H1 (cell line): ENCODE data around the gene CELF4. TPM values are rescaled to one million over a fixed set of nuclear protein-coding genes. Genes with fewer than 3 reads are reported as not detected.

Experiments used
- BACH1 ChIP-seq: IDR thresholded peaks from 2 replicates; pipeline ENCODE4 v1.6.1; 2012; ENCODE audit warnings: low read length, improper control_type of control experiment
- EP300 ChIP-seq, 2 experiments: IDR thresholded peaks; 1 replicate in 1 of 2; 2 replicates in 1 of 2; pipeline ENCODE4 v1.6.1; 2011 to 2012; ENCODE audit warnings: low read depth in 2 of 2, low read length in 2 of 2, mild to moderate bottlenecking in 2 of 2, borderline replicate concordance in 1 of 2, inconsistent platforms in 1 of 2, moderate library complexity in 1 of 2
- JUN ChIP-seq: IDR thresholded peaks from 2 replicates; pipeline ENCODE4 v1.6.1; 2011; ENCODE audit warnings: low read depth, mild to moderate bottlenecking, improper control_type of control experiment, low read length
- POLR2A ChIP-seq, 2 experiments: IDR thresholded peaks; 1 replicate in 1 of 2; 2 replicates in 1 of 2; pipeline ENCODE4 v1.6.1; 2011; ENCODE audit warnings: low read depth in 2 of 2, low read length in 2 of 2, mild to moderate bottlenecking in 2 of 2; ENCODE audit errors: control extremely low read depth in 1 of 2
- RXRA ChIP-seq: IDR thresholded peaks from 2 replicates; pipeline ENCODE4 v1.6.1; 2011; ENCODE audit warnings: low read depth, mild to moderate bottlenecking, low read length, moderate library complexity; ENCODE audit not compliant: insufficient read depth
- polyA plus RNA-seq, 7 experiments: library from polyadenylated mRNA; depleted of rRNA in 3 of 7; stranded (reverse) in 5 of 7; unstranded in 2 of 7; fragments of >200 nt in 5 of 7; fragments of 200-250 nt in 2 of 7; gene quantifications; 1 replicate in 5 of 7; 2 replicates in 1 of 7; 4 replicates in 1 of 7; pipeline versions ENCODE4 v1.2.1 to v1.2.3, GENCODE V29; 2011 to 2013; ENCODE audit warnings: missing spikeins in 2 of 7, mixed read lengths in 2 of 7
- total RNA-seq: library from RNA; stranded (reverse); fragmentation: NEBNext Ultra II Directional; extraction: Animal tissue kit (Norgen Biotek cat#: 25700); gene quantifications from 2 replicates; pipeline ENCODE4 v1.2.1, GENCODE V29; 2021

CELF4 gene
- total and polyA plus RNA-seq, 2 of the 8 experiments (the other 6 are each of a cell fraction or from before 2014, with no cell fraction given) = 1.6 to 3.4 TPM

DNA sequence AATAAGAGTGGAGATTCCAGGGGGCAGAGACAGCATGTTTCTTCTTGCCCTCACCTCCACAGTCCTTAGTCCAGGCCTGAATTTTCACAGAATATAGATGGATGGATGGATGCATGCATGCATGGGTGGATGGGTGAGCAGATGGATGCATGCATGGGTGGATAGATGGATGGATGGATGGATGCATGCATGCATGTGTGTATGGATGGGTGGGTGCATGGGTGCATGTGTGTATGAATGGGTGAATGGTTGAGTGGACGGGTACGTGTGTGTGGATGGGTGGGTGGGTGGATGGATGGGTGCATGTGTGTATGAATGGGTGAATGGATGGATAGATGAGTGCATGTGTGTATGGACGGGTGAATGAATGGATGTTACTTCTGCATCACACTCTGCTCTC is 153.3 kb downstream of the CELF4 start (continued):
- TF ChIP-seq RXRA = no peak
- TF ChIP-seq EP300 (IDR thresholded peaks at IDR 0.05; ENCODE audit: borderline replicate concordance in 1 of 2, low read depth in 2 of 2, low read length in 2 of 2) = no peak
- no peak for TF ChIP-seq JUN
- no peak for TF ChIP-seq POLR2A (IDR thresholded peaks at IDR 0.05; ENCODE audit: control extremely low read depth in 1 of 2, low read depth in 2 of 2, low read length in 2 of 2)
- TF ChIP-seq BACH1 = no peak
